ENCODE results near the gene SMIM43.

The SMIM43 gene

GRCh38 chr4:121800638-121800960, 35.6 kb upstream of the SMIM43 start:
- no peak for TF ChIP-seq CTCF (conservative IDR thresholded peaks at IDR 0.05; ENCODE audit: control insufficient read depth, insufficient read depth, low read depth, low read length)
- H3K4me3 ChIP-seq (ENCODE audit: control insufficient read depth, low read depth, low read length) = peak overlapping the region; percentile 89
- DNase-seq (ENCODE audit: low read depth) = no peak

GRCh38 chr4:121799867-121800501, 35.0 kb upstream of the SMIM43 start:
- TF ChIP-seq CTCF (conservative IDR thresholded peaks at IDR 0.05; ENCODE audit: control insufficient read depth, insufficient read depth, low read depth, low read length) = no peak
- no peak for DNase-seq (ENCODE audit: low read depth)
- H3K4me3 ChIP-seq (ENCODE audit: control insufficient read depth, low read depth, low read length) = no peak overlapping the region

GRCh38 chr4:121799208-121799823, 34.4 kb upstream of the SMIM43 start:
- DNase-seq (ENCODE audit: low read depth) = no peak
- no peak overlapping the region for H3K4me3 ChIP-seq (ENCODE audit: control insufficient read depth, low read depth, low read length)
- no peak for TF ChIP-seq CTCF (conservative IDR thresholded peaks at IDR 0.05; ENCODE audit: control insufficient read depth, insufficient read depth, low read depth, low read length)

GRCh38 chr4:121796283-121796682, 31.3 kb upstream of the SMIM43 start:
- H3K4me3 ChIP-seq (ENCODE audit: control insufficient read depth, low read depth, low read length) = no peak overlapping the region
- DNase-seq (ENCODE audit: low read depth) = no peak
- TF ChIP-seq CTCF (conservative IDR thresholded peaks at IDR 0.05; ENCODE audit: control insufficient read depth, insufficient read depth, low read depth, low read length) = no peak

- H3K4me3 ChIP-seq (ENCODE audit: control insufficient read depth, low read depth, low read length) = no peak overlapping the region
- no peak for TF ChIP-seq CTCF (conservative IDR thresholded peaks at IDR 0.05; ENCODE audit: control insufficient read depth, insufficient read depth, low read depth, low read length)
- DNase-seq (ENCODE audit: low read depth) = no peak
Observed at GRCh38 chr4:121794505-121795188, 29.7 kb upstream of the SMIM43 start.

- TF ChIP-seq CTCF (conservative IDR thresholded peaks at IDR 0.05; ENCODE audit: control insufficient read depth, insufficient read depth, low read depth, low read length) = no peak
- no peak overlapping the region for H3K4me3 ChIP-seq (ENCODE audit: control insufficient read depth, low read depth, low read length)
- no peak for DNase-seq (ENCODE audit: low read depth)
Observed at GRCh38 chr4:121792966-121793365, 28.0 kb upstream of the SMIM43 start.
